Melanocyte of skin (primary cell): Measurements from ENCODE around the gene PPARGC1A. TPM values are rescaled to one million over a fixed set of nuclear protein-coding genes. Genes with fewer than 3 reads are reported as not detected.

Experiments
- total RNA-seq, 2 donors: library from RNA; depleted of rRNA; stranded (reverse); fragments of >200 nt; gene quantifications; 2 replicates each; pipeline ENCODE4 v1.2.3, GENCODE V29; 2012

Gene PPARGC1A, protein sequence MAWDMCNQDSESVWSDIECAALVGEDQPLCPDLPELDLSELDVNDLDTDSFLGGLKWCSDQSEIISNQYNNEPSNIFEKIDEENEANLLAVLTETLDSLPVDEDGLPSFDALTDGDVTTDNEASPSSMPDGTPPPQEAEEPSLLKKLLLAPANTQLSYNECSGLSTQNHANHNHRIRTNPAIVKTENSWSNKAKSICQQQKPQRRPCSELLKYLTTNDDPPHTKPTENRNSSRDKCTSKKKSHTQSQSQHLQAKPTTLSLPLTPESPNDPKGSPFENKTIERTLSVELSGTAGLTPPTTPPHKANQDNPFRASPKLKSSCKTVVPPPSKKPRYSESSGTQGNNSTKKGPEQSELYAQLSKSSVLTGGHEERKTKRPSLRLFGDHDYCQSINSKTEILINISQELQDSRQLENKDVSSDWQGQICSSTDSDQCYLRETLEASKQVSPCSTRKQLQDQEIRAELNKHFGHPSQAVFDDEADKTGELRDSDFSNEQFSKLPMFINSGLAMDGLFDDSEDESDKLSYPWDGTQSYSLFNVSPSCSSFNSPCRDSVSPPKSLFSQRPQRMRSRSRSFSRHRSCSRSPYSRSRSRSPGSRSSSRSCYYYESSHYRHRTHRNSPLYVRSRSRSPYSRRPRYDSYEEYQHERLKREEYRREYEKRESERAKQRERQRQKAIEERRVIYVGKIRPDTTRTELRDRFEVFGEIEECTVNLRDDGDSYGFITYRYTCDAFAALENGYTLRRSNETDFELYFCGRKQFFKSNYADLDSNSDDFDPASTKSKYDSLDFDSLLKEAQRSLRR
- 1 to 10 TPM in 1 of 2 donors, under 1 TPM in 1; 1.00 to 5.2 TPM for total RNA-seq

GRCh38 chr4:23889814-23890341 lies at the start of gene PPARGC1A:
TSS of gene PPARGC1A (minus strand) at chr4:23890047. CDS start at chr4:23889957, 90 bp downstream.

